HuH-7 (cell line): ENCODE results near the gene HDAC4.

ENCODE experiments used
- DNase-seq: peaks from one replicate; pipeline ENCODE4 v3.0.0; 2011; ENCODE audit warnings: low spot score

The HDAC4 gene

GRCh38 chr2:239106314-239106908 lies 294.4 kb downstream of the HDAC4 start:
- DNase-seq, result peak; percentile 79

- no peak for DNase-seq
Measured at GRCh38 chr2:239105234-239105633, 295.6 kb downstream of the HDAC4 start.

- DNase-seq, result no peak
Measured at GRCh38 chr2:239104800-239105199, 296.0 kb downstream of the HDAC4 start.

GRCh38 chr2:239103125-239104098 lies 297.4 kb downstream of the HDAC4 start:
- no peak for DNase-seq

DNA sequence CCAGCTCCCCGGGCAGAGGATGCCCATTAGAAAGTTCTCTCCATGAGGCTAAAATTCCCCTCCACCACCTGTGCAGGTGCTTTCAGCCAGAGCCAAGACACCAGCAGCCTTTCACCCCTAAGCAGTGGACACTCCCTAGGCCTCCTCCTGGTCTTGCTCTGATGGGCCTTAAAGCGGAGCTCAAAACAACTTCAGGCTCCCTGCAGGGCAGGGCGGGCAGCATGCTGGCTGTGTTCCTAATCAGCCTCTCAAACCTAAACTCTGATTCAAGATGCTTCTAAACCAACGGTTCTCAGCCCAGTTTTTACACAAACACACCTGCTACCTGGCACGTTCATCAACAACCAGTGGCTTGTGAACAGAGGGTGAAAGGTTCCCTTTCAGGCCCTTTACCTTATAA lies 298.6 kb downstream of the HDAC4 start:
- DNase-seq, result no peak

DNA sequence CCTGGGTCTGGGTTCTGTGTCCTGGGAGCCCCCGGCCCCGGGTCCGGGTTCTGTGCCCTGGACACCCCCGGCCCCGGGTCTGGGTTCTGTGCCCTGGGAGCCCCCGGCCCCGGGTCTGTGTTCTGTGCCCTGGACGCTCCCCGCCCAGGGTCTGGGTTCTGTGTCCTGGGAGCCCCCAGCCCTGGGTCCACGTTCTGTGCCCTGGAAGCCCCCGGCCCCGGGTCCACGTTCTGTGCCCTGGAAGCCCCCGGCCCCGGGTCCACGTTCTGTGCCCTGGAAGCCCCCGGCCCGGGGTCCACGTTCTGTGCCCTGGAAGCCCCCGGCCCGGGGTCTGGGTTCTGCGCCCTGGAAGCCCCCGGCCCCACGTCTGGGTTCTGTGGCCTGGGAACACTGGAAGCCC lies 299.0 kb downstream of the HDAC4 start:
- no peak for DNase-seq

DNA sequence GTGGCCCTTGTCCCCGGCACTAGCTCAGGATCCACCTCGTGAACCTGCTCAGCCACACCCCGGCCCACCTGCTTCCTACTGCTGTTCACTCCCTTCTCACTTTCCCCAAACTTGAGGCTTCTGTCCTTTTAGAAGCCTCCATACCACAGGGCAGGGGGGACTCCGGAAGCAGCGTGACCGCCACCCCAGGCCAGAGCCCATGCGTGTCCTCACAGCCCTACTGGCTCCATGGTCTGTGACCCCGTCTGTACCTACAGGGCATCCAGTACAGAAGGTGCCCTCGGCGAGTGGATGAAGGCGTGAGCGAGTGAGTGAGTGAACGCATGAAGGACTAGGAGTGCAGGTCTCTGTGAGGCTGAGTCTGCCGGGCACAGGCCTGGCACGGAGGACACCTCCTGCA lies 299.7 kb downstream of the HDAC4 start:
- DNase-seq, result no peak

GRCh38 chr2:239099474-239099873 lies 301.3 kb downstream of the HDAC4 start:
- DNase-seq, result no peak

DNA sequence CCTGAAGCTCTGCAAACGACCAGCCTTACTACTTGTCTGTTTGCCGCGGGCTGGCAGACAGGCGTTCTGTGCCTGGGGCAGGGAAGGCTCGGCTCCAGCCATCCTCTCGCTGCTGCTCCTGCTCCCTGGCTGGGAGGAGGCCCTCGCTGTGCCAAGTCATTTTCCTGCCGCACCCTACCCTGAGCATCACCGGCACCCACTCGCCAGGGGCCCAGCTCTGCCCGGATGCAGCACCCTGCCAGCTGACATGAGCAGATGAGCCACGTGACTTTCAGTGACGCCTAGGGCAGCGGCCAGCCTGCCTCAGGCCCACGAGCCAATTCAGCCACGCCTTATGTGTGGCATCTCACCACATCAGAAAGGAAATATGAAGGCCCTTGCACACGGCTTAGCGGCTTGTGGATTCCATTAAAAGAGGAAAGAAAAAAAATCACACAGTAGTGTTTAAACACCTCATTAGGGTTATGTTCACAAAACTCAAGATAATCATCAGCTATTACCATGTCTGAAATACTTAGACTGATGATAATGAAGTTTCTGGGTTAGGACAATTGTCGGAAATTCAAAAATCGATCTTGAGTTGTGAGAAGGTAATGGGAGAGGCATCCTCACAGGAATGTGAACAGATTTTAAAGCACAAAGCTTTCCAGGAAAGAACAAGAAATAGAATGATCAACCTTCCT lies 302.4 kb downstream of the HDAC4 start:
- DNase-seq, result no peak

DNA sequence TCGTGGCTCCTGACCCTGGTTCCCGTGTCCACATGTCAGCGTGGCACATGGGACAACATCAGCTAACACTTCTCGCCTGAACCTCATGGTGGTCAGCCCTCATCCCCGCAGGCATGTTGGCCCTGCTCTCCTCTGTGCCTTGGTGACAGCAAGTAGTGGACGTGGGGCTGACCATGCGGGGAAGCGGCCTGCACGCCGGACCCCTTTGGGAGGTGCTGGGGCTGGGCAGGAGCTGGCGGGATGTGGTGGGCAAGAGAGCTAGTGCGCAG lies 303.5 kb downstream of the HDAC4 start:
- no peak for DNase-seq

- no peak for DNase-seq
Measured at GRCh38 chr2:239096676-239097427, 304.0 kb downstream of the HDAC4 start.

- DNase-seq, result no peak
Measured at GRCh38 chr2:239095460-239096081, 305.2 kb downstream of the HDAC4 start.

- no peak for DNase-seq
Measured at GRCh38 chr2:239094867-239095266, 306.0 kb downstream of the HDAC4 start.

DNA sequence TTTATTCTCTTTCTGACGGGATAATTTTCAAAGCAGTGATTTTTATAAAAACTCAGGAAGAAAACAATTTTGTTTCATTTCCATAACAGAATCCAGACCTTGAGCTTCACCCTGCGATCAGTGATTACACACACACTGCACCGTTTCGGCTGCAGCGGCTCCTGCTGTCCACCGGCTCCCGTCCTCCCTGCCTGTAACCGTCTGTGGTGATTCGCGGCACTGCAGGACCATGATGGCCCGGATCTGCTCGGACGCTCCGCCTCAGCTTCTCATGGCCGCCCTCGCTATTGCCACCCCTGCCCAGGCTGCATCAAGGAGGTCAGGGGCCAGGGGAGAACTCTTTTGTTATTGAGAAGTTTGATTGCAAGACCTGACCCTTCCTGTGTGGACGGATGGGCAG lies 306.9 kb downstream of the HDAC4 start:
- DNase-seq, result no peak

- DNase-seq, result no peak
Measured at GRCh38 chr2:239093542-239093941, 307.3 kb downstream of the HDAC4 start.

GRCh38 chr2:239092571-239093294 lies 308.1 kb downstream of the HDAC4 start:
- no peak for DNase-seq

DNA sequence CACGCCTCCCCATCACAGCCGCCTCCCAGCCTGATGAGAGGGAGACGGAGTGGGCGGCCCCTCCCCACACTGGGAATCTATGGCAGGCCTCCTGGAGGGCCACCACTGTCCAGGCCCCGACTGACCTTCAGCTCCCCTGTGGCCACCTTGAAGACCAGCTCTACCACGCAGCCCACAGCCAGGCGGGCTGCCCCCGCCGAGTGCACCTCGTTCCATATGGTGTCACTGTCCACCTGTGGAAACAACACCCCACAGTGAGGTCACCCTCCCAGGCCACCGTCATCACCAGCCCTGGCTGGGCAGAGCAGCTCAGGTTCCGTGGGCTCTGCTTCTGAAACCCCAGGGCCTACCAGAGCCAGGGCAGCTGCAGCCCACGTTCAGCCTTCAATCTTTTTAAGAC lies 310.9 kb downstream of the HDAC4 start:
- DNase-seq, result no peak

DNA sequence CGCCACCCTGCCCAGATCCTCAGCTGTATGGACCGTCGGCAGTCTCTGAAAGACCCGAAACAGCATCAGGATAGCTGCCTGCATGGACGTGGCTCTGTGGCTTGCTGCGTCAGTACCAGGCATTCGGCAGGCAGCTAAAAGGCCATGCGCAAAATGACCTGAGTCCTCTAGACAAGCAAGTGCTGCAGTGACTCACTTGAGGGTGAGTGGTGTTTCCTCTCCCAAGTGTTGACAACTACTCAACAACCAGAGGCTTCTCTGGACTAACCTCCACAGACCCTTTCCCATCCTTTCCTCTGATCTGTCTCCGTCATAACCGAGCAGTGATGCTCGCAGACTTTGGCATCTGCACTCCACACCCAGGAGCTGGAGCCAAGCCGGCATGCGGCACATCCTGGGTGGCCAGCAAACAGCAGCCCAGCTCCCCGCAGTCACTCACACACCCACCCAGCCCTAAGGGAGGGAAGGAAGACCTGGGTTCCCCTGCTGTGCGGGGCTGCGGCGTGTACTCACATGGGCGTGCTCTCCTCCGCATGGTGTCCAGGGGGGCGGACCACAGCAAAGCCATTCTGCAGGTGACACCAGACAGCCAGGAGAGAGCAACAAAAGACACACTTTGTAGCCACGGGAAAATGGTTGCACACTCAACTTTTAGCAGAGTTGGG lies 313.6 kb downstream of the HDAC4 start:
- DNase-seq, result no peak

DNA sequence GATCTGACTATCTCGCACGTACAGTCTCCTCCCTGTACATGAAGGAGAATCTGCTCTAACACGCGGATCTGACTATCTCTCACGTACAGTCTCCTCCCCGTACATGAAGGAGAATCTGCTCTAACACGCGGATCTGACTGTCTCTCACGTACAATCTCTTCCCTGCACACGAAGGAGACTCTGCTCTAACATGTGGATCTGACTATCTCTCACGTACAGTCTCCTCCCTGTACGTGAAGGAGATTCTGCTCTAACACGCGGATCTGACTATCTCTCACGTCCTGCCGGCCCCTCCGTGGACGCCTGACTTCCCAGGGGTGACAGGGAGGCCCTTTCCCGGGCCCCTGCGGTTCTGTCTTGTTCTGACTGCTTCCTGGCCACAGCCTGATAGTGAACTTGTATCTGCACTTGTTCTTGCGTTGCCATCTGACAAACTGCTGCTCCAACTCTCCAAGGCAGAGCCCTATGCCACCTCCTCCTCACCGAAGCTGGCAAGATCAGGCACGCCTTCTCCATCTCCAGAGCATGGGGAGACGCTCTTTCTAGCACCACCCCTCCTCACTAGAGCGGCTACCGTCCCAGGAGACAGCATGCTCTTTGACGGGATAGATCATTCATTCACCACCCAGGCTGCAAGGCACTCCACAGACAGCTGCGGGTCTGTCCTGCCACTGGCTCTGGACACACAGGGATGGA lies 314.3 kb downstream of the HDAC4 start:
- DNase-seq, result no peak
